AG20443 (cell line): ENCODE results near the gene CLN3.
"Not testable (repeated sequence)": the region's sequence is repeated elsewhere in the genome, so short reads cannot be mapped to it uniquely, and the experiment has no call there.

ENCODE experiments used
- DNase-seq: peaks from one replicate; pipeline ENCODE4 v3.0.0; 2012; ENCODE audit warnings: low spot score, mixed read lengths

Gene CLN3

GRCh38 chr16:28491970-28492474 lies at the start of gene CLN3:
CLN3 (minus strand) TSS chr16:28492074; CDS start chr16:28491759, 315 bp downstream.
- peak; percentile 95 for DNase-seq

DNA sequence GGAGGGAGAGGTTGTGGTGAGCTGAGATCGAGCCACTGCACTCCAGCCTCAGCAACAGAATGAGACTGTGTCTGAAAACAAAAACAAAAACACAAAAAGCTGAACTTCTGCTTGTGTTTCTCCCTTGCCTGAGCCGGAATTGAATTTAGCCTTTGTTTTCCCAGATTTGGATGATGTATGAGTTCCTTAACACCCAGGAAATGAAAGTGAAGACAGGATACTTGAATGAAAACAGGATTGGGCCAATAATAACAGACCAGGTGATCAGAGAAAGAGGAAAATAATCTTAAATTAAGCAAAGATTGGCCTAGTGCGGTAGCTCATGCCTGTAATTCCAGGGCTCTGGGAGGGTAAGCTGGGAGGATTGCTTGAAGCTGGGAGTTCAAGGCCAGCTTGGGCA lies 48.5 kb upstream of the CLN3 start:
- no peak for DNase-seq

GRCh38 chr16:28538733-28539596 lies 47.1 kb upstream of the CLN3 start, which contains the start of gene NUPR1:
NUPR1 (minus strand) TSS chr16:28538974; CDS start chr16:28538907, 67 bp downstream.
- DNase-seq: peak; percentile 99

- DNase-seq: no peak
These were observed 46.3 kb upstream of the CLN3 start for GRCh38 chr16:28537964-28538732.

DNA sequence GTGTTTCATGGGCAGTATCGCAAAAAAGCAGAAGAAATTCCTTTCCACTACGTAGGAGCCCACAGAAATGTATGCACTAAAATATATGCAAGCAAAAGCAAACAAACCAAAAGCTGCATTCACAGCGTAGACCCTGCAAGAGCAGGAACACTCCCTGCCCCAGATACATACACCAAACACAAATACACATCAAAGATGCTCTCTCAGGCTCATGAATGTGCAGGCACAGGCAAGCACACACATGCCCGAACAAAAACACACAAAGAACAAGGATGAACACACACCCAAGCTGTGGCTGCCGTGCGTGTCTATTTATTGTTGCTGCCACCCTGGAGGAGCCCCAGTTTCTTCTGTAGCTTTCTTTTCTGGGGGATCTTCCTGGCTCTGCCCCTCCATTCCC lies 45.2 kb upstream of the CLN3 start:
- DNase-seq: no peak

GRCh38 chr16:28534542-28535373 lies 42.9 kb upstream of the CLN3 start:
- DNase-seq: peak; percentile 82

DNA sequence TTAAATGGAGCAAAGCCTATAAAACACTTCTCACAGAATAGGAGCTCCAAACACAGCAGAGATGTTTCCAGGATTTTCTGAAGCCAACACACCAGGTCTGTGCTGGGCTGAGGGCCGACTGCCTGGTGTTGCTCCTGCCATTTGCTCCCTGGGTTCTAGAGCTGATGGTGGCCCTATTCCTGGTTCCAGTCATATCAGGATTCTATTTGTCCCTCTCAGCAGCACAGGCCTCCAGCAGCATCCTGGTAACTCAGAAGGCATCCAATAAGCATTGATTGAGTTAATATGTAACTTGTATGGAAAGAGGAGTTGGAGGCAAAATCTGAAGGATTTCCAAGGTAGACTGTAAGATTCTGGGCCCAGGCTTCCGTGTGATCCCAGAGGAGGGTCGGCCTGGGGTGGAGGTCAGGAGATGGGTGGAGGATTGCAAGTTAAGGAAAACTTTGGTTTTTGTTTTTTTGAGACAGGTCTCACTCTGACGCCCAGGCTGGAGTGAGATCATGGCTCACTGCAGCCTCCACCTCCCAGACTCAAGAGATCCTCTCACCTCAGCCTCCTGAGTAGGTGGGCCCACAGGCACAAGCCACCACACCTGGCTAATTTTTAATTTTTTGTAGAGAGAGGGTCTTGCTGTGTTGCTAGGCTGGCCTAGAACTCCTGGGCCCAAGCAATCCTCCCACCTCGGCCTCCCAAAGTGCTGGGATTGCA lies 41.2 kb upstream of the CLN3 start:
- no peak for DNase-seq

- DNase-seq: peak; percentile 66
These were observed 40.2 kb upstream of the CLN3 start for GRCh38 chr16:28531777-28532744.

DNA sequence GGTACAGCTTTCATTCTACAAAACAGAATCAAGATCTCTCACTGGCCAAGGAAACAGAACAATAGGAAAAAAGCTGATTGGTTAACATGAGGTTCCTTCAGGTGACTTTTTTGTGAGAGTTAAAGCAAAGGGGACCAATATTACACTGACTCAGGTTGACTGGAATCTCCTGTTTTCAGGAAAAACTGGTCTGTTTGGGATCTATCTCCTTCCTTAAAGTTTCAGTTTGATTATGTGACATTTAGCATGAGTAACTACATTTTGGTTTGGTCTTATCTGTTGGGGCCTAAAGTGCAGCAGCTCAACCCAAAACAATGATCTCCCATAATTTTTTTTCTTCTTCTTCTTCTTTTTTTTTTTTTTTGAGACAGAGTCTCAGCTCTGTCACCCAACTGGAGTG lies 37.2 kb upstream of the CLN3 start:
- no peak for DNase-seq

DNA sequence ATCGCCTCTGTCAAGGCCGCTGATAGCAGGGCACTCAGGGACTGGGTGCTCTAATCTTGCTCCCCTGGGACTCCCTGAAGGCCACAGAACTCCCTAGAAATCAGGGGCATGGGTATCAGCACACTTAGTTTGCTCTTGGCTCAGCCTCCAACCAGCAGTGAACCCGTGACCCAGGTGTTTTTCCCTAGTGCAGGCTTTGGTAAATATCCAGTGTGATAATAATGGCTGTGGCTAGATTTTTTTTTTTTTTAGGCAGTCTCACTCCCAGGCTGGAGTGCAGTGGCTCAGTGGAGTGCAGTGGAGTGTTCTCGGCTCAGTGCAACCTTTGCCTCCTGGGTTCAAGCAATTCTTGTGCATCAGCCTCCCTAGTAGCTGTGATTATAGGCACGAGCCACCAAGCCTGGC lies 36.6 kb upstream of the CLN3 start:
- DNase-seq: no peak

- no peak for DNase-seq
These were observed 36.1 kb upstream of the CLN3 start for GRCh38 chr16:28527985-28528384.

- DNase-seq: not testable (repeated sequence)
These were observed 35.4 kb upstream of the CLN3 start for GRCh38 chr16:28527100-28527785.

GRCh38 chr16:28526201-28527099 lies 34.6 kb upstream of the CLN3 start:
- no peak for DNase-seq

DNA sequence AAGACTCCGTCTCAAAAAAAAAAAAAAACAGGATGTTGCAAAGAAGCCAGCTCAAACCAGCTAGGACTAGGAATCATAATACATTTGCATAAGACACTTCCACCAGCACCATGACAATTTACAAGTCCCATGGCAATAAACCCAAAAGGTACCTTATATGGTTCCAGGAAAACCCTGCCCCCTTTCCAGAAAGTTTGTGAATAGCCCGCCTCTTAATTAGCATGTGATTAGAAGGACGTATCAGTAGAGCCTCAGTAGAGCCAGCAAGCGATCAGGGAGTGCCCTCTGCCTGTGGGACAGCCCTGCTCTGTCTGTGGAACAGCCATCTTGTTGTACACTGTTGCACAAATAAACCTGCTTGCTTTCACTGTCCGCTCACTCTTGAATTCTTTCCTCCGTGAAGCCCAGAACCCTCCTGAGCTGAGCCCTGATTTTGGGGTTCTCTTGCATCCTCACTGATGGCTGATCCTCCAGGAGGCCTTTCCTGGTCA lies 32.9 kb upstream of the CLN3 start:
- no peak for DNase-seq

- DNase-seq: no peak
These were observed 30.9 kb upstream of the CLN3 start for GRCh38 chr16:28522792-28523191.

GRCh38 chr16:28521436-28521835 lies 29.6 kb upstream of the CLN3 start:
- no peak for DNase-seq

- no peak for DNase-seq
These were observed 28.8 kb upstream of the CLN3 start for GRCh38 chr16:28520672-28521071.

- no peak for DNase-seq
These were observed 22.4 kb upstream of the CLN3 start for GRCh38 chr16:28514246-28514645.
